ENCODE data around the gene SHISA7.

Gene SHISA7

GRCh38 chr19:55456347-55456746 is 13.2 kb upstream of the SHISA7 start:
- no peak for TF ChIP-seq CTCF (conservative IDR thresholded peaks at IDR 0.05; ENCODE audit: control insufficient read depth, insufficient read depth, low read depth, low read length)
- DNase-seq (ENCODE audit: low read depth): no peak
- no peak overlapping the region for H3K4me3 ChIP-seq (ENCODE audit: control insufficient read depth, low read depth, low read length)

GRCh38 chr19:55455576-55456235 is 12.6 kb upstream of the SHISA7 start:
- DNase-seq (ENCODE audit: low read depth): no peak
- no peak overlapping the region for H3K4me3 ChIP-seq (ENCODE audit: control insufficient read depth, low read depth, low read length)
- no peak for TF ChIP-seq CTCF (conservative IDR thresholded peaks at IDR 0.05; ENCODE audit: control insufficient read depth, insufficient read depth, low read depth, low read length)

DNA sequence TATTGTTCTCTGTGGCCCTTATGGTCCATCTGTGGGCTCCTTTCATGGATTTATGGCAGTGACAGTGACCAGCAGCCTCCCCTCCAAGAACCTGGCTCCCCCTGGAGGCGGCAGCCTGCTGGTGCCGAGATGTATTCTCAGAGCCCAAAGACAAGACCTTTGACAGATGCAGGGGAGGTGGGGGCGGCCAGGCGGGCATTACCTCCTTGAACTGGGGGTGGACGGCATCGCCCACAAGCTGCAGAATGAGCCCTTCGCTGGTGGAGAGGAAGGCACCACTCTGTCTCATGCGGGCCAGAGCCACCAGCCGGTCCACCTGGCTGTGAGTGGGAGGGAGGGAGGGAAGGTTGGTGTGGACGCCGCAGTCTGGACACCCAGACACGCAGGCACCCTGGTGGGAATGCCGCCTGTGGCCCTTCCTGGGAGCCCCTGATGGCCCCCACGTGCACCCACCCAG is 11.7 kb upstream of the SHISA7 start:
- peak; percentile 70 for TF ChIP-seq CTCF (conservative IDR thresholded peaks at IDR 0.05; ENCODE audit: control insufficient read depth, insufficient read depth, low read depth, low read length)
- peak; percentile 43 for DNase-seq (ENCODE audit: low read depth)
- no peak overlapping the region for H3K4me3 ChIP-seq (ENCODE audit: control insufficient read depth, low read depth, low read length)

GRCh38 chr19:55453511-55454260 is 10.6 kb upstream of the SHISA7 start:
- no peak overlapping the region for H3K4me3 ChIP-seq (ENCODE audit: control insufficient read depth, low read depth, low read length)
- DNase-seq (ENCODE audit: low read depth): no peak
- TF ChIP-seq CTCF (conservative IDR thresholded peaks at IDR 0.05; ENCODE audit: control insufficient read depth, insufficient read depth, low read depth, low read length): no peak

GRCh38 chr19:55452749-55453346 is 9.7 kb upstream of the SHISA7 start:
- DNase-seq (ENCODE audit: low read depth): peak; percentile 59
- no peak for TF ChIP-seq CTCF (conservative IDR thresholded peaks at IDR 0.05; ENCODE audit: control insufficient read depth, insufficient read depth, low read depth, low read length)
- no peak overlapping the region for H3K4me3 ChIP-seq (ENCODE audit: control insufficient read depth, low read depth, low read length)

DNA sequence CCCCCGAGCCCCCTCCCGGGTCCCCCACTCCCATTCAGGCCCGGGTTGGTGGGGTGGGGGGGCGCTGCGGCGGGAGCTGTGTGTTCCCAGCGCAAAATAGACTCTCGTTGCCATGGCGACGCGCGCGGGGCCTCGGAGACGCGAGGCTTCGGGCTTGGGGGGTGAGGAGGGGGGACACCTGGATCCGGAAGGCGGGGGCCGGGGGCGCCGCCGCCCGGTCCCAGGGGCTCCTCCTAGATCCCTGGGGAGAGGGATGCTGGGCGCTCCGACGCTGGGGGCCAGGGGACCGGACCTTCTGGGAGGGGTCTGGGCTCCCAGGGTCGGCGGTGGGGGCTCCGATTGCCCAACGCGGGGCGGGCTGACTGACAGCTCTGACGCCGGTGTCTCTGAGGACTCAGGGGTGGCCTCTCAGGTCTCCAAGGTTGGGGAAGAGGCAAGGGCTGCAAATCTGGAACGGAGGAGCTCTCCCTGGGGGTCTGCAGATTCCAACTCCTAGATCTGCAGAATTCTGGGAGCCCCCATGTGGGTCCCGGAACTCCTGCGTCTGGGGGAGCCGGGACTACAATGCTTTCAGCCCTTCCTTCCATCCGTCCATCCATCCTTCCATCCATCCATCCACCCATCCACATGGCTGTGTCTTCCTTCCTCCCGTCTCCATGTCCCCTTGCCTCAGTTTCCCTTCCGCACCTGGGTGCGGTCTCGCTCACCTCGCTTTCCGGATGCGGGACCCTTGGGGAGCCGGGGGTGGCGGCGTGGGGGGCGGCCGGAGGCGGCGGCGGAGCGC is 9.1 kb upstream of the SHISA7 start:
- no peak for TF ChIP-seq CTCF (conservative IDR thresholded peaks at IDR 0.05; ENCODE audit: control insufficient read depth, insufficient read depth, low read depth, low read length)
- no peak overlapping the region for H3K4me3 ChIP-seq (ENCODE audit: control insufficient read depth, low read depth, low read length)
- no peak for DNase-seq (ENCODE audit: low read depth)

All from fibroblast of mammary gland (primary cell).